Hematopoietic multipotent progenitor cell treated with erythropoietin and hydrocortisone succinate and interleukin-3 and kit ligand, for 4 days (in vitro differentiated cells): ENCODE measurements around the gene CHAF1B.
"Not testable (repeated sequence)": the region's sequence is repeated elsewhere in the genome, so short reads cannot be mapped to it uniquely, and the experiment has no call there.

ENCODE experiments used
- DNase-seq: peaks from one replicate; pipeline ENCODE4 v3.0.0-alpha.2; 2015

CHAF1B gene

GRCh38 chr21:36391649-36392048, 6.5 kb downstream of the CHAF1B start:
- not testable (repeated sequence) for DNase-seq

- no peak for DNase-seq
Measured at GRCh38 chr21:36395353-36396111, 10.3 kb downstream of the CHAF1B start.

GRCh38 chr21:36396325-36396724, 11.1 kb downstream of the CHAF1B start:
- DNase-seq: no peak

GRCh38 chr21:36396971-36397370, 11.8 kb downstream of the CHAF1B start:
- DNase-seq: no peak

GRCh38 chr21:36397606-36398005, 12.4 kb downstream of the CHAF1B start:
- DNase-seq: no peak

GRCh38 chr21:36399736-36400135, 14.5 kb downstream of the CHAF1B start:
- not testable (repeated sequence) for DNase-seq

- no peak for DNase-seq
Measured at GRCh38 chr21:36400719-36401118, 15.5 kb downstream of the CHAF1B start.

- no peak for DNase-seq
Measured at GRCh38 chr21:36402339-36402738, 17.1 kb downstream of the CHAF1B start.

- DNase-seq: no peak
Measured at GRCh38 chr21:36403713-36404112, 18.5 kb downstream of the CHAF1B start.

GRCh38 chr21:36408568-36408967, 23.4 kb downstream of the CHAF1B start:
- DNase-seq: no peak

- no peak for DNase-seq
Measured at GRCh38 chr21:36411301-36411700, 26.1 kb downstream of the CHAF1B start.

- DNase-seq: no peak
Measured at GRCh38 chr21:36412916-36413315, 27.7 kb downstream of the CHAF1B start.

- DNase-seq: no peak
Measured at GRCh38 chr21:36415375-36415774, 30.2 kb downstream of the CHAF1B start.

- no peak for DNase-seq
Measured at GRCh38 chr21:36419241-36419640, 34.0 kb downstream of the CHAF1B start.

- peak; percentile 94 for DNase-seq
Measured at GRCh38 chr21:36419996-36420395, 34.8 kb downstream of the CHAF1B start.

- no peak for DNase-seq
Measured at GRCh38 chr21:36420571-36421339, 35.6 kb downstream of the CHAF1B start.

GRCh38 chr21:36422279-36423098, 37.3 kb downstream of the CHAF1B start:
- DNase-seq: peak; percentile 85

GRCh38 chr21:36423771-36424433, 38.7 kb downstream of the CHAF1B start:
- DNase-seq: peak; percentile 78

- no peak for DNase-seq
Measured at GRCh38 chr21:36424592-36424991, 39.4 kb downstream of the CHAF1B start.

- no peak for DNase-seq
Measured at GRCh38 chr21:36425286-36425685, 40.1 kb downstream of the CHAF1B start.

- DNase-seq: no peak
Measured at GRCh38 chr21:36427502-36427901, 42.3 kb downstream of the CHAF1B start.

GRCh38 chr21:36428761-36429432, 43.7 kb downstream of the CHAF1B start:
- DNase-seq: no peak
